T-helper 1 cell treated with Interleukin-12 subunit alpha and Interleukin-12 subunit beta and Interleukin-4 antibody, amounts not matched to agents 30 μg/mL and 1 μg/mL, for 36 hours (primary cell): ENCODE results near the gene DERL3.

Experiments
- H3K27ac Mint-ChIP-seq: one replicate; pipeline ENCODE4 v1.8.0; 2021; ENCODE audit warnings: mild to moderate bottlenecking, mixed read lengths
- H3K27me3 Mint-ChIP-seq: one replicate; pipeline ENCODE4 v1.8.0; 2021; ENCODE audit warnings: low read depth, mixed read lengths
- H3K36me3 Mint-ChIP-seq: one replicate; pipeline ENCODE4 v1.8.0; 2021; ENCODE audit warnings: low read depth, mixed read lengths
- H3K4me1 Mint-ChIP-seq: one replicate; pipeline ENCODE4 v1.8.0; 2021; ENCODE audit warnings: low read depth, mixed read lengths
- H3K4me3 Mint-ChIP-seq: one replicate; pipeline ENCODE4 v1.8.0; 2021; ENCODE audit warnings: mild to moderate bottlenecking, moderate library complexity, mixed read lengths
- H3K9me3 Mint-ChIP-seq: one replicate; pipeline ENCODE4 v1.8.0; 2021; ENCODE audit warnings: mixed read lengths

DERL3 gene

DNA sequence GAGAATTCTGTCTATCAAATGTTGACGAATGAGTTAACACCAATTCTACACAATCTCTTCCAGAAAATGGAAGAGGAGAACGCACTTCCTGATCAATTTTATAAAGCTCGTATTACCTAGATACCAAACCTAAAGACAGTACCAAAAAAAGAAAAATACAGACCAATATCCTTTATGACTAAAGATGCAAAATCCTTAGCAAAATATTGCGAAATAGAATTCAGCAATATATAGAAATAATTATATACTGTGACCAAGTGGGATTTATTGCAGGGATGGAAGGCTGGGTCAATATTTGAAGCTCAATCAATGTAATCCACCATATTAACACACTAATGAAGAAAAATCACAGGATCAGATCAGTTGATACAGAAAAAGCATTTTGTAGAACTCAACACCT, 26.4 kb downstream of the DERL3 start:
- no peaks in the 10 kb centered on the region for H3K4me1 Mint-ChIP-seq
- no peak overlapping the region for H3K4me3 Mint-ChIP-seq
- H3K9me3 Mint-ChIP-seq = no peaks in the 10 kb centered on the region
- H3K36me3 Mint-ChIP-seq = peaks cover 32% of the 10 kb centered on the region
- H3K27me3 Mint-ChIP-seq = no peaks in the 10 kb centered on the region
- H3K27ac Mint-ChIP-seq = no peak overlapping the region

DNA sequence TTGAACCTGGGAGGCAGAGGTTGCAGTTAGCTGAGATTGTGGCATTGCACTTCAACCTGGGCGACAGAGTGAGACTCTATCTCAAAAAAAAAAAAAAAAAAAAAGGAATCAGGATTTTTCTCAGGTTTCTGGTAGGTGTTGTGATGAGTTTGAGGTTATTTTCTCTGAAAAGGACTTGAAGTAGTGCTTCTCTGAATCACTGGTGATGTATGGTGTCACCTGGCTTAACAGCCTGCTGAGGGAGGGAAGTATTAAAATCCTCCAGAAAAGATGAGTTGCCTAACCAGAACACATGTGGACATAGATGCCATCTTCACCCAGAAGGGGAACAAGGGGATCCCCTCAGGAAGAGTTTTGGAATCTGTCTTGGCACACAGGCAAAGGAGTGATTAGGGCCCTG, 32.0 kb downstream of the DERL3 start:
- Mint-ChIP-seq H3K4me1 (no peaks in the 10 kb centered on the region), H3K27ac (no peak overlapping the region), H3K27me3 (no peaks in the 10 kb centered on the region), H3K4me3 (no peak overlapping the region), H3K36me3 (peaks cover 42% of the 10 kb centered on the region), H3K9me3 (no peaks in the 10 kb centered on the region)

DNA sequence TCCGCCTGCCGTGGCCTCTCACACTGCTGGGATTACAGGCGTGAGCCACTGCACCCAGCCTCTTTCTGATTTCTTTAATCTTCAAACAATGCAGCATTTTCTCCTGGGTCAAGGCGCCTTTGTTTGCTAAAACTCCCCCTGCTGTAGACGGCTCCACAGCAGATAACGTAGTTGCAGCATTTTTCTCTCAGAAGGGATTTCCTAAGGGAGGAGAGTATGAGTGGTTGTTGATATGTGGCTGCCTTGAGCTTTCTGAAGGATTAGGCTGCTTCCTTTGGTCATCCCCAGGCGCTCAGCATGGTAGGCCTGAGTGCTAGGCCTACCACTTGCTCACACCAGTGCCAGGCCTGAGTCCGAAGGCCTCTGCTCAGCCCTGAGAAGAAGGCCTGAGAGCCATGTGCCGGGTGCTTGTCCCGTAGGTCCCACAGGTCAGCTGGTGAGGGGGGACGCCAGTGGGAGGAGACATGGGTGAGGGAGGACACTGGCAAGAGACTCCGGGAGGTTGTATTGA, 34.0 kb downstream of the DERL3 start:
- Mint-ChIP-seq H3K4me3 (no peak overlapping the region), H3K27me3 (no peaks in the 10 kb centered on the region), H3K4me1 (no peaks in the 10 kb centered on the region), H3K9me3 (no peaks in the 10 kb centered on the region), H3K27ac (no peak overlapping the region), H3K36me3 (peaks cover 45% of the 10 kb centered on the region)

DNA sequence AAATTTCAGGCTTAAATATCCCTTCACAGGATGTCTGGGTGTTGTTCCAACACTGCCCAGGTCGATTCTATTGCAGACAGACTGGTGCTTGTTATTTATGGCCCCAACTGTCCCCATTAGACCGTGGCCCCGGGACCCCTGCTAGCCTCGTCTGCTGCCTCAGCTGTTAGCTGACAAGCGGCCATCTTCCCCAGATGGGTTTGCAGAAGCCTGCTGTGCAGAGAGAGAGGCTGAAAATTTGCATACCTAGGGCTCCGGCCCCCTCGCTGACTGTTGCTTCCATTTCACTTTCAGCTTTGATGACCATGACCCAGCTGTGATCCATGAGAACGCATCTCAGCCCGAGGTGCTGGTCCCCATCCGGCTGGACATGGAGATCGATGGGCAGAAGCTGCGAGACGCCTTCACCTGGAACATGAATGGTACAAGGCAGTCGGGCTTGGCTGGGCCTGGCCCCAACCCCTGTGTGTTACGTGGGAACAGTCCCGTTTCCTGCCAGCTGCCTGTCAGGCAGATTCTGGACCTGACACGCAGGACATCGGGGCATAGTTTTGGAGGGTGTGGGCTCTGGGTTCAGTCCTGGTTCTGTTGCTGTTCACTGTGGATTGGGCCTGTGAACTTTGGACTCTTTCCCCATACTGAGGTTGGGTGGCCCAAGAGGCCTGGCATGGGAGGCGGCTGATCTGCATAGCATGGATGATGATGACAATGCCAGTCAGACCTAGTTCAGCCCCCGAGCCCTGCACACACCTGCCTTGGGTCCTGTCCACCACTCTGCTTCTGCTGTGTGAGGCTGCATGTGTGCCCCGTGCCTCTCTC, 35.6 kb downstream of the DERL3 start:
- no peak overlapping the region for H3K4me3 Mint-ChIP-seq
- no peak overlapping the region for H3K27ac Mint-ChIP-seq
- H3K36me3 Mint-ChIP-seq = peaks cover 45% of the 10 kb centered on the region
- no peaks in the 10 kb centered on the region for H3K27me3 Mint-ChIP-seq
- H3K4me1 Mint-ChIP-seq = no peaks in the 10 kb centered on the region
- H3K9me3 Mint-ChIP-seq = no peaks in the 10 kb centered on the region

DNA sequence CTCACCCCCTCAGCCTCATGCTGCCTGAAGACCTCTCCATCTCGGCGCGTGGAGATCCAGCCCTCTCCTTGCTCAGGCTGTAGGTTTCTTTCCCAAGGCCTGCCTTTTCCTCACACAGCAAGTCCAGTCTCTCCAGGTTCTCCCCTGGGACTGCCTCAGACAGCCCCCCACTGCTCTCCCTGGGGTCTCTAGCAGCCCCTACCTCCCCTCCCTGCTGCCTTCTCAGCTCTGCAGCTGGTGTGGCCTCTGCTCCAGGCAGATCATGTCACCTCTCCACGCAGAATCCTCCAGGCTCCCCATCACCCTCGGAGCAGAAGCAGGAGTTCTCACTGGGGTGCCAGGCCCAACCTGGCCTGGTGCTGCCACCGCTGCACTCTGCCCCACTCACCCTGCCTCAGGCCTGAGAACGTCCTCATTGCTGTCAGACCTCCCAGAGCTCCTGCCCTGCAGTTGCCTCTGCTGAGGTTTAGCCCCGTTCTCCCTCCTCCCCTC, 36.9 kb downstream of the DERL3 start:
- Mint-ChIP-seq H3K27ac (no peak overlapping the region), H3K4me3 (no peak overlapping the region), H3K27me3 (no peaks in the 10 kb centered on the region)

DNA sequence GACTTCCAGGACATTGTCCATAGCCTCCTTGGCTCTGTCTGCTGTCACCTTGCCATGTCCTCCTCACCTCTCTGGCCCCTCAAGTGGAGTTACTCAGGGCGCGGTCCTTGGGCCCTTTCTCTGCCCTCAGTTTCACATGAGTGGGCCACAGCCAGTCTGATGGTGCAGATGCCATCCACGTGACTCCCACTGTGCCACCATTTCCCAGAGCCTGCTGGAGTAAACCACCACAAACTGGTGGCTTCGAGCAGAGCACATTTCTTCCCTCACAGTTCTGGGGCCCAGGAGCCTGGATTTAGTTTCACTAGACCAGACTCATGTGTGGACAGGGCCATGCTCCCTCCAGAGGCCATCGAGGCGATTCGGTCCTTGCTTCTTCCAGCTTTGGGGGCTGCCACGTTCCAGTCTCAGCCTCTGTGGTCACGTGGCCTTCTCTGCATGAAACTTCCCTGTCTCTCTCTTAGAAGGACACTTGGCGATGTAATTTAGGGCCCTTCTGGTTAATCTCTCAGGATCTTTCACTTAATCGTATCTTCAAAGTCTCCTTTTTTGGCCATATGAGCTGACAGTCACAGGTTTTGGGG, 37.5 kb downstream of the DERL3 start:
- Mint-ChIP-seq H3K9me3 (no peaks in the 10 kb centered on the region), H3K4me1 (no peaks in the 10 kb centered on the region), H3K4me3 (no peak overlapping the region), H3K27ac (no peak overlapping the region), H3K27me3 (no peaks in the 10 kb centered on the region), H3K36me3 (peaks cover 42% of the 10 kb centered on the region)

More for the DNA sequence above, 36.9 kb downstream of the DERL3 start:
- Mint-ChIP-seq H3K36me3 (peaks cover 40% of the 10 kb centered on the region), H3K9me3 (no peaks in the 10 kb centered on the region), H3K4me1 (no peaks in the 10 kb centered on the region)

DNA sequence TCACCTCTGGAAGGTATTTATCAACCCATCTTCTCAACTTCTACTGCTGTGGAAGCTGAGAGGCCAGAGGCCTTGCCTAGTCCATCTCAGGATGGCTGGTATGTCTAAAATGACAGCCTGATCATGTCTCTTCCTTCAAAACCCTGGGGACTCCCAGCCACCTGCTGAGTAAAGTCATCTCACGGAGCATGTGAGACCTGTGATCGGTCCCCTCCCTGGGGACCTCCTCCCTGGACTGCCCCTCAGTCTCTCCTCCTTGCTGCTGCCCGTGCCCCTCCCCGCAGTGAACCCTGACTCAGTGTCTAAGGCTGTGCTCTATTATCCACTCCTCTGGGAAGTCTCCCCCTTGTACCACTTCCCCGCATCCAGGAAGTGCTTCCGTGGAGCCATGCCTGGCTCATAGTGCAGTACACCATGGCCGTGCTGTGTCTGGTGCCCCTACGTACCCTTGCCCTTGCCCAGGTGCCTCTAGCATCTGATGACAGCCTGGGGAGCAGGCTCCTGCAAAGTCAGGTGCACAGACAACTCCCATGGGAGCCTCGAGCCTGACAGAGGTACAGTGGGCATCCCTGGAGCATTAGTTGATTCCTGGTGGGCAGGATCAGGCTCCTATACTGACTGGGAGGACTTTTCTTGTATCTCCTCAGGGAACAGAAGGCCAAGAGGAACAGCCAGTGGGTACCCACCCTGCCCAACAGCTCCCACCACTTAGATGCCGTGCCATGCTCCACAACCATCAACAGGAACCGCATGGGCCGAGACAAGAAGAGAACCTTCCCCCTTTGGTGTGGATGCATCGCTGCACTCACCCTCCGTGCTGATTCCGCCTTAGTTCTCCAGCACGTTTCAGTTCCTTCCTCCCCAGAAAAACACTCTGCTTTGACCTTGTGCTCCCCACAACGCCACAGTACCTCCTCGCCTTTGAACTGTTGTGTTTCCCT, 38.2 kb downstream of the DERL3 start:
- no peaks in the 10 kb centered on the region for H3K9me3 Mint-ChIP-seq
- no peak overlapping the region for H3K4me3 Mint-ChIP-seq
- no peaks in the 10 kb centered on the region for H3K4me1 Mint-ChIP-seq
- H3K27ac Mint-ChIP-seq = no peak overlapping the region
- peaks cover 39% of the 10 kb centered on the region for H3K36me3 Mint-ChIP-seq
- no peaks in the 10 kb centered on the region for H3K27me3 Mint-ChIP-seq

DNA sequence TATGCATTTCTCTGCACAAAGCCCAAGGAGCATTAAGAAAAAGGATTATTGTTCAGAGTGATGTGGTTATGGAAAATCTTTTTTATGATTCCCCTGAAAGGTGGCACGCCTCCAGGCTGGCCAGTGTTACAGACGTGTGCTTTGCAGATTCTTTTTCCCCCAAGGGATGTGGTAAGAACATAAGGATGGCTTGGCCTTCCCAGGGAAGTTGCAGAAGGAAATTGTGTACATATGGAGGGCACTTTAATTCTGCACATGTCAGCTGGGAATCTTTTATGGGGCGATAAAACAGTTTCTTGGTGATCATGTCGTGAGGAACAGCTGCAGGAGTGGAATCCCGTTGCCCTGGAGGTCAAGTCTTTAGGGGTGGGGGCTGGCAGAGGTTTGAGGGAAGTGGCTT, 42.3 kb downstream of the DERL3 start:
- no peak overlapping the region for H3K27ac Mint-ChIP-seq
- H3K9me3 Mint-ChIP-seq = no peaks in the 10 kb centered on the region
- peaks cover 30% of the 10 kb centered on the region for H3K36me3 Mint-ChIP-seq

DNA sequence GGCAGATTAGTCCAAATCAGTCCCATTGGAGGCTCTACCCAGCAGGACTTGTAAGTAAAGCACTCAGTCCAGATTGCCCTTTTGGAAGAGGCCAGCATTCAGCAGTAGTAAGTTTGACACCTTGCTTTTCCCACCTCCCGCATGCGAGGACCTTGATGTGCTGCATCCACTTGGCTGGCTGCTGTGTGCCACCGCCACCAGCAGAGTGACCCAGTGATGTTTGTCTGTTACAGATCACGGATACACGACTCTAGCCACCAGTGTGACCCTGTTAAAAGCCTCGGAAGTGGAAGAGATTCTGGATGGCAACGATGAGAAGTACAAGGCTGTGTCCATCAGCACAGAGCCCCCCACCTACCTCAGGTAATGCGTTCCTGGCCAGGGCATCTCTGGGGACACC, 45.5 kb downstream of the DERL3 start:
- H3K4me1 Mint-ChIP-seq = peaks cover 17% of the 10 kb centered on the region
- H3K4me3 Mint-ChIP-seq = no peak overlapping the region
- H3K9me3 Mint-ChIP-seq = no peaks in the 10 kb centered on the region
- H3K36me3 Mint-ChIP-seq = peaks cover 23% of the 10 kb centered on the region
- H3K27ac Mint-ChIP-seq = no peak overlapping the region
- no peaks in the 10 kb centered on the region for H3K27me3 Mint-ChIP-seq

More for the DNA sequence above, 42.3 kb downstream of the DERL3 start:
- H3K4me1 Mint-ChIP-seq = peaks cover 9% of the 10 kb centered on the region
- no peaks in the 10 kb centered on the region for H3K27me3 Mint-ChIP-seq
- no peak overlapping the region for H3K4me3 Mint-ChIP-seq

DNA sequence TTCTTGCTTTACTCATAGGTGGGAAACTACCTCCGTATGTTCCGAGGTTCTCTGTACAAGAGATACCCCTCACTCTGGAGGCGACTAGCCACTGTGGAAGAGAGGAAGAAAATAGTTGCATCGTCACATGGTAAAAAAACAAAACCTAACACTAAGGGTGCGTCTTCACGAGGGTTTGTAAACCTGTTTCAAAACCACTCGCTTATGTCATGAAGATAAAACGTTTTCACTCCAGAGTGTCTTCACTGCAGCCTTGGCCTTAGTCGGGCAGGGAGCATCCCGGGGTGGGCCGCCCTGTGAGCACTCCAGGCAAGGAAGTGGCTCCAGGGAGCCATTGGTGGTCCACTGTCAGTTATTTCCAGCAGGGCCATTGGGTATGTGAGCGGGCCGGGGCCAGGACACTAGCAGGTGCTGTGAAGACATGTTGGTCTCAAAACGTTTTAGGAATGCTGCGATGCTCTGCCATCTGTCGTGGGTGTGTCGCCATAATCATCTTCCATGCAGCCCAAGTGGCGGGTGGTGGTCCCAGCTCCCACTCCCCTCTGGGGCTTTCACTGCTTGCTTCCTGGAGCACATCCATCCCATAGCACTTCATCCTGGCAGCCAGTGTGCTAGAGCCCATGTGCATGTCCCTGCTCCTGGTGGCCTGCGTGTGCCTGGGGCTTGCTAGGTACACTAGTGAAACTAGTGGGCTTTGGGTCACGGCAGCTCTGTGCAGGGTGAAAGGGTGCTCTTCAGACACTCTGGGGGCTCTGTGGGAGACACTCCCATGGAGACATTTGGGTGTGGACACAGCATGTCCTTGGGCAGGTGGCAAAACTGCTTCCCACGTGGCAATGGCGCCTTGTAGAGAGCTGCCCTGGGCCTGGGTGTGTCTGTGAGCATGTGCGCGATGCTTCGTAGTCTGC, 46.8 kb downstream of the DERL3 start:
- no peaks in the 10 kb centered on the region for H3K9me3 Mint-ChIP-seq
- peaks cover 24% of the 10 kb centered on the region for H3K4me1 Mint-ChIP-seq
- no peak overlapping the region for H3K27ac Mint-ChIP-seq
- H3K4me3 Mint-ChIP-seq = no peak overlapping the region
- no peaks in the 10 kb centered on the region for H3K27me3 Mint-ChIP-seq
- H3K36me3 Mint-ChIP-seq = peaks cover 23% of the 10 kb centered on the region

DNA sequence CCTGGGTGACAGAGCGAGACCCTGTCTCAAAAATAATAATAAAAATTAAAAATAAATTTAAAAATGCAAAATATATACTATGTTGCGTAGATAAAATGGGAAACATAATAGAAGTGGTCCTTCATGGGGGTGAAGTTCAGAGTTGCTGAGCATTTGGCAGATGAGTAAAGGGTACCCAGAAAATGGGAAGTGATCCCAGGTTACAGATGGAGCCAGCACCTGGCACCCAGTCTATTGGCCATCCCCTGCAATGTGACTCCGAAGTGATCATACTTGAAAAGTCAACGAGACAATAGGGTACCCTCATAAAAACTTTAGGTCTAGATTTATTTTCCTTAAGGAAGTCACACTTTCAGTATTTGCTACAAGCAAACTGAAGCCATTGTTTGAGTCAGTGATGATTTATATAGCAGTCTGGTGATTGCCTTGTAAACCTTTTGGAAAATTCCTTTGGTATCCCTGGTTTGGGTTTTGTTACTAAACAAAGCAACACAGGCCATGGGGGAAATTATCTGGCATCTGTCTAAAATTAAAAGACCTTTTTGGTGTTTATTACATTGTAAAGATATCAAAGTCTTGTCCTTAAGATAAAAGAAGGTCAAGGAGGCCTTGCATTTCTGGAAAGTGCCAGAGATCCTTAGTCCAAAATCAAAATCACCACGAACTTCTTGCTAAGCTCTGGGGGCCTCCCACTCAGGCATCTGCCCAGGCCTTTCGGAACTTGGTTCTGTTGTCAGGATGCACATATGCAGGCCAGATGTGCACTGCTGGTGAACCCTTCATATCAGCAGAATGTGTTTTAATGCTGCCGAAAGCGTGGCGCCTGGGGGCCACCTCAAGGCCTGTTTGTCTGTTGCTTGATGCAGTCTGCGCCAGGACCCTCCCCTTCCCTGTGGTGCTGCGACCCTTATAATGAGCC, 47.7 kb downstream of the DERL3 start:
- peaks cover 16% of the 10 kb centered on the region for H3K36me3 Mint-ChIP-seq
- H3K9me3 Mint-ChIP-seq = no peaks in the 10 kb centered on the region
- no peak overlapping the region for H3K27ac Mint-ChIP-seq
- H3K4me3 Mint-ChIP-seq = no peak overlapping the region
- peaks cover 30% of the 10 kb centered on the region for H3K4me1 Mint-ChIP-seq
- no peaks in the 10 kb centered on the region for H3K27me3 Mint-ChIP-seq

DNA sequence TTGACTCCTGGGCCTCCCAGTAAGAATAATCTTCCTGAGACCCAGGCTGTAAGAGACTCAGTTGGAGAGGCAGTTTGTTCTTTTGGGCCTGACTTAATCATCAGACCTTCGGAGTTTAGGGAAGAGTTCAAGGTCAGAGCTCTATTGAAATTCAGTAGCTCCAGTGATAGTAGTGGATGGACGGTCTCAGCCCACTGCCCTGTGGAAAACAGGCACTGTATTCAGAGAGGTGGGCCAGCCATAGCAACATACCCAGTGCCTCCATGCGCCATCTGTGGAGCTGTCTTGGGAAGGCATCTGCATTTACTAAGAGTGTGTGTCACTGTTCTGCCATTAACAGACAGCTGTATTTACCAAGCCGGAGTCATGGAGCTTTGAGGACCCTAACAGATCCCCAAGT, 49.2 kb downstream of the DERL3 start:
- Mint-ChIP-seq H3K9me3 (no peaks in the 10 kb centered on the region), H3K27me3 (no peaks in the 10 kb centered on the region), H3K4me3 (no peak overlapping the region), H3K4me1 (peaks cover 30% of the 10 kb centered on the region), H3K36me3 (peaks cover 14% of the 10 kb centered on the region), H3K27ac (no peak overlapping the region)

DNA sequence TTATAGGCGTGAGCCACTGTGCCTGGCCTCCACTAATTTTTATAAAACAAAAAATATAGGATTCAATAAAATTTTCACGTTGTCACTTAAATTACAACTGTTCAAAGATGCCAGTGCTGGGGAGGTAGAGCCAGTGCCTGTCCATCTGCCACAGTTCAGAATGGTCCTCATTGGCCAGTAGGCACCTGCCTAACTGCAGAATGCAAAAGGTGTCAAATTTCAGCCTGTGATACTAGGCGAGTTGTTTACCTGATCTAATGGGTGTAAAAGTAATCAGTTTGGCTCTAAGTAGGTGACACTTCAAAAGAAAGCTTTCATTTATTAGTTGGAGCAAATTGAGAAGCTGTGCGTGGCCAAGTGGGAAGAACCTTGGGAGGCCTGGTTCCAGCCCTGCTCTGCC, 49.7 kb downstream of the DERL3 start:
- H3K27me3 Mint-ChIP-seq = no peaks in the 10 kb centered on the region
- H3K9me3 Mint-ChIP-seq = no peaks in the 10 kb centered on the region
- peaks cover 14% of the 10 kb centered on the region for H3K36me3 Mint-ChIP-seq
- no peak overlapping the region for H3K4me3 Mint-ChIP-seq
- H3K27ac Mint-ChIP-seq = no peak overlapping the region
- H3K4me1 Mint-ChIP-seq = peaks cover 35% of the 10 kb centered on the region
